ENCODE measurements around the gene TMEM63C.
A peak's percentile ranks its signal among the peaks of the same experiment; 100 is the strongest.

Gene TMEM63C

GRCh38 chr14:77284066-77284465 lies 102.5 kb downstream of the TMEM63C start:
- no peak for DNase-seq

DNA sequence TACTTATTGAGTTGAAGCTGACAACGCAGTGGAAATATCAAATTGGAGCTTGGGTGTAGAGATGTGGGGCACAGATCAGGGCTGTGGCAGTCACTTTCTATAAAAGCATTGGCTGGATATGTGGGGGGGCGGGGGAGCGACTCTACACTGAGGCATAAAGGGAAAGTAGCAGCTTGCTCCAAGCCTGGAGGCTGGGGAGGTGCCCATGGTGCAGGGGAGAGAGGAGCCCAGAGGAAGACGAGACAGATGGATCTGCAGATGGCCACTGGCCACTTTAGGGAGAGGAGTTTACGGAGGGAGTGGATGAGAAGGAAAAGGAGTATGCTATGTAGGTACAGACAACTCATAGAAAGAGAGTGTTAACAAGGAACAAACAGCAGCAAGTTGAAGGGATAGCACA lies 102.9 kb downstream of the TMEM63C start:
- DNase-seq = no peak

- no peak for DNase-seq
Measured at GRCh38 chr14:77286576-77286975, 105.0 kb downstream of the TMEM63C start.

GRCh38 chr14:77290705-77291104 lies 109.1 kb downstream of the TMEM63C start:
- peak in 1 of 2 experiments; percentile 3 for DNase-seq

GRCh38 chr14:77296155-77296554 lies 114.6 kb downstream of the TMEM63C start:
- no peak for DNase-seq

GRCh38 chr14:77296906-77297305 lies 115.3 kb downstream of the TMEM63C start:
- no peak for DNase-seq

DNA sequence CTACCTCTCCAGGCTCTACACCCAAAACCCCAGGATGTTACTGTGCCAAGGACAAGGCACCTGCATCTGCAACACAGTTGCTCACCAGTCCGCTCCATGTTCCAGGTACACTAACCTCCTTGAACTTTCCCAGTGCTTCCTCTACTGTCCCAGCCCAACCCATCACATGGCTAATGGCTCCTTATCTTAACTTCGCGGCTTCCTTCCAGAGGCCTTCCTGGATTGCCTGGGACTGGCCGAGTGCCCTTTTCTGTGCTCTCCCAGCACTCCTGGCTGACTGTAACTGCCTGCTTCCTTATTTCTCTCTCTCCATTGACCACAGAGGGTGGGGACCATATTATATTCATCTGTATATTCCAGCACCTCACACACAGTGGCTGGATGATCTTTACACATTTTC lies 118.2 kb downstream of the TMEM63C start:
- no peak for DNase-seq

DNA sequence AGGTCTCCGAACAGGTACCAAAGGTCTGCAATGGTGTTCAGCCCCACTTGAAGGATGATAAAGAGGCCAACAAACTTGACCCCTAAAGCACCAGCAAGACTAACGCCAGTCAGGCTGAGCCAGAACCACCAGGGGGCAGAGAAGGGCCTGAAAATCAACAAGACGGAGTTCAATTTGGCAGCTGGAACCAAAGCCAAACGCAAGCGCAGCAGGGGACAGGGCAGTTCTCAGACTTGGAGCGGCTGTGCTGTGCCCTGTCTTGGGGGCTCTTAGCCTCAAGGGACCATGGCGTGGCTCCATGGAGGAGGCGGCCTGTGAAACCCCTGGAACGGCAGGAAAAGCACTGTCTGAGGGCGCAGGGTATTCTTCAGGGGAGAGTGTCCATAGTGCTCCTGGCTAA lies 119.5 kb downstream of the TMEM63C start:
- DNase-seq = peak; percentile 79 to 82

- DNase-seq = no peak
Measured at GRCh38 chr14:77302926-77303325, 121.3 kb downstream of the TMEM63C start.

GRCh38 chr14:77303417-77304156 lies 122.0 kb downstream of the TMEM63C start:
- DNase-seq = no peak

DNA sequence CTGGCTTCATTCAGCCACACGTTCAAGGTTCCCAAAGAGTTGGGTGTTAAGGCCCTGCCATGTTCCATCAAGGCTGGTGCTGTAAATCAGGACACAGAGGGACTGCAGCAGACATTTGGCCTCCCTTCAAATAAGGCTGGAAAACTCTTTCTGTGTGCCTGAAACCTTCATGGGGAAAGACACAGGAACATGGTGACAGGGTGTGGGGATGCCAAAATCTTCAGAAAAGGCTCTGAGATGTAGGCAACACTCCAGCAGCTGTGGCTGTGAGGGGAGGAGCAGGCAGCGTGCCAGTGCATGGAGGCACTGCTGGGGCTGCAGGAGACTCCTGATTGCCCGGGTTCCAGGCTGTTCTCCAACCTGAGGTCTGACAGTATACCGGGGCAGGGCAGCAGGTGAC lies 124.1 kb downstream of the TMEM63C start:
- no peak for DNase-seq

DNA sequence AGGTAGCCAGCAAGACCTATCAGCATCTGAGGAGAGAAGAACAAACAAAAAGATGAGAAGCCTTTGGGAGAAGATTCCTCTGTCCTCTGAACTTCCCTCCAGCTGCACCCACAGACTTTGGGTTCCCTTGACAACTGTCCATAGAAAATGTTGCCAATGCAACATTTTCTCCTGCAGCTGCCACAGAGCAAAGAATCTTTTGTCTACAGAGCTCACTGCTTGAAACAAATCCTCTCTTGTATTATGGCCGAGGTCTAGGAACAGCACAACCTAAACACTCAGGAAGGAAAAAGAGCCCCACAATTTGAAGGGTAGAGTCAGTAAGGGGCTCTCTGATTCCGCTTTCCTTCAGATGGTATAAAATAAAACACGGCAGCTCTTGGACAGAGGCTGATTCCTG lies 124.8 kb downstream of the TMEM63C start:
- no peak for DNase-seq

GRCh38 chr14:77306851-77307496 lies 125.4 kb downstream of the TMEM63C start:
- no peak for DNase-seq
